ENCODE measurements around the gene PRRX2. TPM values are rescaled to one million over a fixed set of nuclear protein-coding genes. Genes with fewer than 3 reads are reported as not detected.
A peak's percentile ranks its signal among the peaks of the same experiment; 100 is the strongest.

PRRX2 gene
- total and polyA plus RNA-seq, 2 of the 4 experiments (the other 2 are of a cell fraction): 12.7 to 35.5 TPM

DNA sequence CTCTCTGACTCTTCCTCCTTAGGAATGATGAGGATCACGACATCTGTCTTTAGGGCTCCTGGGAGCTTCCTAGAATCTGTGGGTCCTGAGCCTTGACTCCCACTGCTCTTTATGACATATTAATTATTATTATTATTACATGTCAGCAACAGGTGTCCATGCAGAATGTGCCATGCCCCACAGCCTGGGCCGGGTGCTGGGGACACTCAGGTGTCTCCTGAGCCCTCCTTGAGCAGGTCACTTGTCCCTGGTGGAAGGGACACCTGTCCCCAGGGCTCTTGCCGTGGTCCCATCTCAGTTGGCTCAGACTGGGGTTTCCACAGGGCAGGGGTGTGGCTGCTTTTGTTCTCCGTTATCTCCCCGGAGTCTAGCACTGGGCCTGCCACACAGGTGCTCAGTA, 53.2 kb downstream of the PRRX2 start:
- Histone ChIP-seq H2BK15ac (ENCODE audit: low read depth, low read length) (no peak overlapping the region), H3K18ac (ENCODE audit: low read depth, low read length) (no peak overlapping the region), H2BK120ac (ENCODE audit: low read depth, low read length) (no peak overlapping the region), H2BK20ac (ENCODE audit: low read depth, low read length) (no peak overlapping the region), H4K91ac (ENCODE audit: insufficient read depth, low read depth, low read length) (no peak overlapping the region), H4K8ac (ENCODE audit: low read depth in 2 of 2, low read length in 2 of 2) (no peak overlapping the region), H3K4me1 (ENCODE audit: control insufficient read depth, insufficient read depth, low read length) (peaks cover 15% of the 10 kb centered on the region), H2AK9ac (replicated peaks; ENCODE audit: low read depth, low read length, poor library complexity) (peak overlapping the region; percentile 55), H3K9me1 (ENCODE audit: insufficient read depth, low read length) (peaks cover 20% of the 10 kb centered on the region), H2BK5ac (ENCODE audit: low read depth, low read length, poor library complexity, severe bottlenecking) (no peak overlapping the region), H3K36me3 (ENCODE audit: control insufficient read depth, insufficient read depth, low read length) (peaks cover 33% of the 10 kb centered on the region), H4K20me1 (ENCODE audit: insufficient read depth, low read length) (peaks cover 5% of the 10 kb centered on the region; the same call in 1 of the 2 replicates), H3K27me3 (ENCODE audit: control insufficient read depth, insufficient read depth, low read length) (no peaks in the 10 kb centered on the region), H4K5ac (ENCODE audit: low read depth, low read length) (no peak overlapping the region), H3K27ac (ENCODE audit: insufficient read depth, low read length) (no peak overlapping the region), H3K4ac (ENCODE audit: low read depth, low read length) (no peak overlapping the region), H3K4me3 (ENCODE audit: insufficient read depth, low read depth, low read length) (no peak overlapping the region), H2AK5ac (ENCODE audit: low read depth, low read length) (peak overlapping the region; percentile 28; the same call in 1 of the 2 replicates), H3K4me2 (ENCODE audit: low read depth, low read length) (no peak overlapping the region), H3K56ac (ENCODE audit: extremely low read depth, insufficient read depth, low read length) (no peak overlapping the region), H3K9ac (ENCODE audit: low read depth, low read length) (no peak overlapping the region), H2AFZ (replicated peaks; ENCODE audit: low read length, poor library complexity) (no peak overlapping the region), H3K9me3 (ENCODE audit: control insufficient read depth, insufficient read depth, low read length) (no peaks in the 10 kb centered on the region), H3K23ac (ENCODE audit: low read depth, low read length) (no peak overlapping the region), H3K79me1 (ENCODE audit: low read depth in 1 of 2, low read length in 2 of 2) (peaks cover 7 to 55% of the 10 kb centered on the region in 2 experiments), H3K14ac (replicated peaks; ENCODE audit: low read depth, low read length) (no peak overlapping the region)
- WGBS, 2 experiments (ENCODE audit: extremely low coverage in 2 of 2, insufficient read length in 1 of 2): 88% methylated on average over 4 of the region's 5 CpGs; no CpG with 5 or more reads in 1 of the 2 experiments
- TF ChIP-seq MXI1 (IDR thresholded peaks at IDR 0.05; ENCODE audit: borderline replicate concordance, low read depth, low read length): no peak
- TF ChIP-seq, protein P1, sequence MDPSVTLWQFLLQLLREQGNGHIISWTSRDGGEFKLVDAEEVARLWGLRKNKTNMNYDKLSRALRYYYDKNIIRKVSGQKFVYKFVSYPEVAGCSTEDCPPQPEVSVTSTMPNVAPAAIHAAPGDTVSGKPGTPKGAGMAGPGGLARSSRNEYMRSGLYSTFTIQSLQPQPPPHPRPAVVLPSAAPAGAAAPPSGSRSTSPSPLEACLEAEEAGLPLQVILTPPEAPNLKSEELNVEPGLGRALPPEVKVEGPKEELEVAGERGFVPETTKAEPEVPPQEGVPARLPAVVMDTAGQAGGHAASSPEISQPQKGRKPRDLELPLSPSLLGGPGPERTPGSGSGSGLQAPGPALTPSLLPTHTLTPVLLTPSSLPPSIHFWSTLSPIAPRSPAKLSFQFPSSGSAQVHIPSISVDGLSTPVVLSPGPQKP (IDR thresholded peaks at IDR 0.05; ENCODE audit: borderline replicate concordance, low read depth, low read length): no peak
- TF ChIP-seq NFE2L2 (IDR thresholded peaks at IDR 0.05; ENCODE audit: low read depth, low read length): no peak
- TF ChIP-seq MAFK (IDR thresholded peaks at IDR 0.05; ENCODE audit: low read depth, low read length): no peak
- TF ChIP-seq RAD21 (IDR thresholded peaks at IDR 0.05; ENCODE audit: low read length): no peak
- no peak for TF ChIP-seq MAZ (IDR thresholded peaks at IDR 0.05; ENCODE audit: borderline replicate concordance, low read depth, low read length)
- no peak for TF ChIP-seq SMC3 (IDR thresholded peaks at IDR 0.05; ENCODE audit: low read depth, low read length)
- TF ChIP-seq BHLHE40 (IDR thresholded peaks at IDR 0.05; ENCODE audit: low read depth, low read length): no peak
- no peak for TF ChIP-seq CHD1 (IDR thresholded peaks at IDR 0.05; ENCODE audit: low read depth, low read length)
- no peak for TF ChIP-seq CEBPB (IDR thresholded peaks at IDR 0.05; ENCODE audit: low read depth, low read length)
- TF ChIP-seq, protein P2, sequence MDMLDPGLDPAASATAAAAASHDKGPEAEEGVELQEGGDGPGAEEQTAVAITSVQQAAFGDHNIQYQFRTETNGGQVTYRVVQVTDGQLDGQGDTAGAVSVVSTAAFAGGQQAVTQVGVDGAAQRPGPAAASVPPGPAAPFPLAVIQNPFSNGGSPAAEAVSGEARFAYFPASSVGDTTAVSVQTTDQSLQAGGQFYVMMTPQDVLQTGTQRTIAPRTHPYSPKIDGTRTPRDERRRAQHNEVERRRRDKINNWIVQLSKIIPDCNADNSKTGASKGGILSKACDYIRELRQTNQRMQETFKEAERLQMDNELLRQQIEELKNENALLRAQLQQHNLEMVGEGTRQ (IDR thresholded peaks at IDR 0.05; ENCODE audit: low read depth, low read length): no peak
- no peak for TF ChIP-seq POLR2A (IDR thresholded peaks at IDR 0.05; ENCODE audit: low read depth, low read length)
- no peak for TF ChIP-seq CTCF (conservative IDR thresholded peaks at IDR 0.05; ENCODE audit: low read depth, low read length)
- TF ChIP-seq RFX5 (IDR thresholded peaks at IDR 0.05; ENCODE audit: low read depth, low read length): no peak
- BruUV-seq (replicated peaks): no TSS peak
- intact Hi-C loops (cut with micrococcal nuclease) (no loop called here), dilution Hi-C loops (cut with HindIII; ENCODE audit: low sequenced_read_pairs, unreplicated experiment) (no loop called here), in situ Hi-C loops (cut with MboI; ENCODE audit: low sequenced_read_pairs) (no loop called here)
- ChIA-PET CTCF (interaction anchor here (2.1 kb wide), 1 partner anchor 8 kb away, joined by 8 read pairs; no protein-coding TSS in a partner anchor), POLR2A (ENCODE audit: unreplicated experiment) (no interaction called here)
- no peak for ATAC-seq (ENCODE audit: low read depth)
- no peak for DNase-seq

Measured in IMR-90 (cell line).